GM19193 (cell line): ENCODE data around the gene CTXN3.

Experiments used
- POLR2A ChIP-seq: IDR thresholded peaks from 4 replicates; pipeline ENCODE4 v1.6.1; 2011; ENCODE audit not compliant: insufficient read depth, insufficient read length; ENCODE audit errors: extremely low read depth

The CTXN3 gene

DNA sequence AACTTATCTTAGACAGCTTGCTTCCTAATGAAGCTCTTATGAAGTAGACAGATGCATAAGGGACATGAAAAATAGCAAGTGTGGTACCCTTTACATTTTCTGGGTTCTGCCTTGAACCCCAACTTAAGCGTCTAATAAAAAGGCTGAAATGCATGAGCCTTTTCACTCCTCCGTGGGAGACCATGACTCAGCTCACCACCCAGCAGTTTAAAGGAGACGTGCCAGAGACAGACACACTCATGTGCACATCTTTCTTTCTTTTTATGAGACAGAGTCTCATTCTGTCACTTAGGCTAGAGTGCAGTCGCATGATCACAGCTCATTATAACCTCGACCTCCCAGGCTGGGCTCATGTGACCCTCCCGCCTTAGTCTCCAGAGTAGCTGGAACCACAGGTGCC is 22.3 kb downstream of the CTXN3 start:
- no peak for TF ChIP-seq POLR2A

DNA sequence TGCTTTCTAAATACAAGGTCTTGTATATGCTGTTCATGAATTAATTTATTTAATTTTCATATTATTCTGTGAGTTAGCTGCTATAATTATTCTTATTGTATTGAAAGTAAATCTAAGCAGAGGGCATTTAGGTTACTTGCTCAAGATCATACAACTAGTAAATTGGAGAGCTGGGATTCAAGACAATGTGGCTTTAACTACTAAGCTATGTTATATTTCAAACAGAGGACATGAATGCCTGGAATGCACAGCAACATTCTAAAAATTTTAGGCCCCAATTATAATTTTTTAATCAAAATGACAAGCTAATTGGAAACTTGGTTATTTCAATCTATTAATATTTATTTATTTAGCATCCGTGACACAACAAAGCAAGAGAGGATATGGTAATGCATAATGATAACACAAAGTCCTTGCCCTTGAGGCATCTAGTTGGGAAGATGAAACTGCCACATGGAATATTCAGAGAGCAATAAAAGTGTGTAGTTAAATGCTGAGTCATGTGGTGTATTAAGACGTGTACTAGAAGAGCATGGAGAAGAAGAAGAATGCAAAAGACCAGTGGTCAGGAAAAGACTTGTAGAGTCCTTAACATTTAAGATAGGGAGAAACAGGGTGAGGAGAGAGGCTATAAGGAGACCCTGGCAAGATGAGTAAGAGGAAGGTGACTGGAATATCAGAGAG is 24.4 kb downstream of the CTXN3 start:
- TF ChIP-seq POLR2A = no peak

DNA sequence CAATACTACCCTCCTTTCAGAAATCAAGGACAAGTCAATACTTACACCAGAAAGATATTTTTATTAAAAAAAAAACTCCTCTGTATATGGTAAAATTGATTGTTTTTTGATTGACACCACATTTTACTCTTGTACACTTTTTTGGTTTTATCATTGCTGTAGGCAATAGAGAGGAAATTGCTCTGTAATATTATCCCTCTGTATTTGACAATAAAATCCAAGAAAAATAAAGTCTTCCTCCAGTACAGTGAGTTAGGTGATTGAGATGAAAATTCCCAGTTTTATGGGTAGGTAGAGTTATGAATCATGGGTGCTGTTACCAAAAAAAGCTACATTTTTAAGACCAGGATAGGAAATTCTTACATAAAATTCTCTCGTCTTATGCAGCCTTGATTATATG is 31.7 kb downstream of the CTXN3 start:
- TF ChIP-seq POLR2A = no peak

- no peak for TF ChIP-seq POLR2A
These were observed 34.1 kb downstream of the CTXN3 start for GRCh38 chr5:127683008-127683407.

GRCh38 chr5:127684726-127685467 is 36.0 kb downstream of the CTXN3 start:
- TF ChIP-seq POLR2A = no peak

DNA sequence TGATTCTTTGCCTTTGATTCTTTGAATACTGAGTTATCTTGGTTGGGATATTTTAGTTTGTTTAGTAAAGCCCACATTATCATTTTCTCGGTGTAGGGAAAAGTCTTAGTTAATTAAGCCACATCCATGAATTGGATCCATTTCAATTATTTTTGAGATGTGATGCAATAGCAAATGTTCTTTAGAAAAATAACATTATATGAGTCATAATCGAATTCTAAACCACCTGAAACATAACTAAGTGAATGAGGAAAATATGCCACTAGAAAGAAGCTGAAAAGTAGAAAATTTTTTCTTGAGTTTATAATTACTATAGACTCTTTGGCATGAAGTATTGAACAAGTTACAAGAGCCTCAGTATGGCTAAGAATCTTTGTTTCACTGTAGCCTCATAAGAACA is 36.8 kb downstream of the CTXN3 start:
- TF ChIP-seq POLR2A = no peak

DNA sequence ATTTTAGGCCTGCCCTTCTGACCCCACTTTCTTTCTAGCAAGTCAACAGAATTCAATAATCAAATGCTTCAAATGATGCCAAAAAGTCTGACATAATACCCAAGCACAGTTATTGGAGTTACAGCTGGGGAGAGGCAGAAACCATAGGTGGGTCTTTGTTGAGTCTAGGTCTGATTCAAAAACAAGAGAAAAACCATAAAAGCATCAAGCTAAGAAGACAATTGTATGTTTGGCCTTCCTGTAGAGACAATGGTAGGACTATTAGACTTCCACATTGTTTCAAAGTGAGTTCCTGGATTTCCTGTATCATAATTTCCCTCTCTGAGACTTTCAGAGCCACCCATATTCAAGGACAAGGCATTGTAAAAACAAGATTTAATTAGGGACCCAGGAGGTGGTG is 37.5 kb downstream of the CTXN3 start:
- no peak for TF ChIP-seq POLR2A

- TF ChIP-seq POLR2A = no peak
These were observed 45.8 kb downstream of the CTXN3 start for GRCh38 chr5:127694518-127695171.

DNA sequence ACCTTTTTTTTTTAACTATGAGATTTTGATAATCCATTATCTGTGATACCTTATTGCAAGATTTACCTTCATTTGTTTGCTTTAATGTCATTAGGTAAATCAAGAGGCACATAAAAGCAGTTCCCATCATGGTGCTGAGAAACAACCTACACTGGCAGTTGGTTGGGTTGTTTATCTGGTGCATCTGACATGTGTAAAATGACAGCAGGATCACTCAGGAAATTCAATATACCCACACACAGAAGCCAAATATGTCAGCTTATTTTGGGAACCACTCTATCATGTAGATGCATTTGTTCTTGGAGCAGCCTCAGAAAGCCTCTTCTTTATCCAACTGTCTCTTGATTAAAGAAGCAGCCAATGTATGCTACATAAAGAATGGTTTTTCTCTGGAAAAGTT is 46.5 kb downstream of the CTXN3 start:
- no peak for TF ChIP-seq POLR2A

DNA sequence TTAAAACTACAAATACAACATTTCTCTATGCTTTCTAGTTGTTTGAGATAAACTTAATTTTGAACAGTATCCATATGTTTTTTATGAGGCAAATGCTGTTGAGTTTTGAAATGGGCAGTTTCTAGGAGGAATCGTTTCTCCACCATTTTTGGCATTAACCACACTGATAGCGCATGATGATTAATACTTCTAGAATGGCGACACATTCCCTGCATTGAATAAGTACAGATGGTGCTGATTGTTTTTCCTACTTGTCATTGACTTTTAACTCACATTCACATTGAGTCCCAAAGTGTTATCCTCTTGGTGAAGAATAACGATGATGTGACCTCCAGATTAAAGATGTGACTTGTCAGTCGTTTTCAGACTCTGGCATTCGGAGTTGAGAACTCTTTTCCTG is 47.8 kb downstream of the CTXN3 start:
- TF ChIP-seq POLR2A = no peak

GRCh38 chr5:127697894-127698600 is 49.2 kb downstream of the CTXN3 start:
- TF ChIP-seq POLR2A = no peak

DNA sequence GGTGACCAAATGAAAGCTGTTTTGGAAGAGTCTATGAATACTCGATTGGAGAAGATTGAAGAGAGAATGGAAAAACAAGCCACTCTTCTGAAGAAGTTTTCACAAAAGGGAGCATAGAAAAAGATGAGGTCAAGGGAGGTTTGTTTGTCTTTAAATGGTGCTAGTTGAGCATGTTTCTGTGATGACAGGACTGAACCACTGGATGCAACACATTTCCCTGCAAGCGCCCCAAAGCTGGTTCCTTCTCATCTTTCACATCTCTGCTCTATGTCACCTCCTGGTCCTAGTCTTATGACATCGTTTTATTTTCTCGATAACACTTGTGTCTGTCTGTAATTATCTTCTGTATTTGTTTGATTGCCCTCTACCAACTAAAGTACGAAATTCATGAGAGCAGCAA is 50.5 kb downstream of the CTXN3 start:
- no peak for TF ChIP-seq POLR2A

DNA sequence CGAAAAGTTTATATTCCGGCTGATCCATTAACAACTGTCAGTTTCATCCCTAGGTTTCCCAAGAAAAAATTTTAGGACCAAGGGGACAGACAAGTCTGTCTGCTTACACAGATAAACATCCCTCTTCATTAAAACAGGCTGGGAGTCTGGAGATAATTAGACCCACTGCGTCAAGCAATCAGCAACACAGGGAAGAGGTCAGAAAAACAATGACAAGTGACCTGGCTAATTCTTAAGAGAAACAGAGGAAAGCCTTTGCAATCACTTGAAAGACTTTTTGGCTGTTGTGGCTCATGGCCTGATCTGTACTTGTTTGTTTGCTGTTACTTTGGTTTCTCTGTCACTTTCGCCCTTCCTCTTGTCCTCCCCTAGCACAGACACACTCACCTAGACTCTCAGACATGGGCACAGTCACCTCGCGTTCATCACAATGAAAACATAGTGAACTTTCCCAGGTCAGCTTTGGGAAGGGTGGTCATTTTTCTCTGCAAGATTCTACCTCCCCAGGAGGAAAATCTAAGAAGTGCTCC is 51.4 kb downstream of the CTXN3 start:
- no peak for TF ChIP-seq POLR2A

- no peak for TF ChIP-seq POLR2A
These were observed 53.6 kb downstream of the CTXN3 start for GRCh38 chr5:127702434-127702833.
